CD4-positive, CD25-positive, alpha-beta regulatory T cell (primary cell): ENCODE results near the gene SWAP70. TPM values are rescaled to one million over a fixed set of nuclear protein-coding genes. Genes with fewer than 3 reads are reported as not detected.

ENCODE experiments used
- ATAC-seq, 2 donors: fragments of 150-1000 bp; cut with Tn5 transposase; one replicate each; pipeline ENCODE4 v1.10.0; 2021; ENCODE audit warnings: low read depth in 2 of 2, moderate number of reproducible peaks in 2 of 2, moderate library complexity in 1 of 2
- DNase-seq, 3 donors: peaks; one replicate each; pipeline versions ENCODE4 v3.0.0 to v3.0.0-alpha.2; 2012 to 2022; ENCODE audit warnings: mixed read lengths in 1 of 3
- H3K27ac ChIP-seq: one replicate; pipeline ENCODE4 v1.7.0; 2013; ENCODE audit warnings: mild to moderate bottlenecking, low read length; ENCODE audit not compliant: insufficient read depth, poor library complexity, severe bottlenecking
- H3K27me3 ChIP-seq: one replicate; pipeline ENCODE4 v1.7.0; 2013; ENCODE audit warnings: low read length; ENCODE audit not compliant: control insufficient read depth, insufficient read depth
- H3K36me3 ChIP-seq: one replicate; pipeline ENCODE4 v1.7.0; 2013; ENCODE audit warnings: mild to moderate bottlenecking, low read length, moderate library complexity; ENCODE audit not compliant: control insufficient read depth, insufficient read depth
- H3K4me1 ChIP-seq: 2 replicates; pipeline ENCODE4 v1.7.0; 2013; ENCODE audit warnings: mild to moderate bottlenecking, low read length; ENCODE audit not compliant: insufficient read depth, control insufficient read depth, poor library complexity, severe bottlenecking
- H3K4me3 ChIP-seq: one replicate; pipeline ENCODE4 v1.7.0; 2013; ENCODE audit warnings: low read depth, mild to moderate bottlenecking, low read length, moderate library complexity
- H3K9me3 ChIP-seq, 2 experiments: 1 replicate in 1 of 2; 2 replicates in 1 of 2; pipeline ENCODE4 v1.7.0; 2013; ENCODE audit warnings: low read length in 2 of 2, mild to moderate bottlenecking in 1 of 2, moderate library complexity in 1 of 2; ENCODE audit not compliant: control insufficient read depth in 2 of 2
- H3K27ac Mint-ChIP-seq, 3 donors: one replicate each; pipeline ENCODE4 v1.8.0; 2020 to 2022; ENCODE audit warnings: mild to moderate bottlenecking in 3 of 3, mixed read lengths in 3 of 3, moderate library complexity in 2 of 3
- H3K27me3 Mint-ChIP-seq: one replicate; pipeline ENCODE4 v1.8.0; 2022; ENCODE audit warnings: mild to moderate bottlenecking, mixed read lengths
- H3K36me3 Mint-ChIP-seq: one replicate; pipeline ENCODE4 v1.8.0; 2020; ENCODE audit warnings: mixed read lengths
- H3K4me1 Mint-ChIP-seq, 4 donors: one replicate each; pipeline ENCODE4 v1.8.0; 2020 to 2022; ENCODE audit warnings: mixed read lengths in 4 of 4, mild to moderate bottlenecking in 1 of 4
- H3K4me3 Mint-ChIP-seq, 4 donors: one replicate each; pipeline ENCODE4 v1.8.0; 2020 to 2022; ENCODE audit warnings: mild to moderate bottlenecking in 4 of 4, mixed read lengths in 4 of 4, moderate library complexity in 3 of 4
- H3K9me3 Mint-ChIP-seq, 7 donors: one replicate each; pipeline ENCODE4 v1.8.0; 2020 to 2022; ENCODE audit warnings: mixed read lengths in 7 of 7, mild to moderate bottlenecking in 3 of 7, moderate library complexity in 2 of 7
- polyA plus RNA-seq, 4 donors: library from polyadenylated mRNA; unstranded; fragments of 300-500 nt; fragmentation: Illumina TruSeq; gene quantifications; one replicate each; pipeline ENCODE4 v1.2.3, GENCODE V29; 2021
- total RNA-seq: library from RNA; stranded (reverse); gene quantifications from one replicate; pipeline ENCODE4 v1.2.3, GENCODE V29; 2022

The SWAP70 gene
- total and polyA plus RNA-seq, 5 donors from 2014 or later: 6.1 to 16.3 (median 13.2) TPM

GRCh38 chr11:9756461-9756860 is 92.6 kb downstream of the SWAP70 start:
- Histone ChIP-seq H3K4me3 (no peak overlapping the region), H3K4me1 (peaks cover 23% of the 10 kb centered on the region), H3K9me3 (no peaks in the 10 kb centered on the region), H3K27me3 (no peaks in the 10 kb centered on the region), H3K27ac (no peak overlapping the region), H3K36me3 (peaks cover 2% of the 10 kb centered on the region)
- peaks cover 4 to 31% (median 24%) of the 10 kb centered on the region in 4 donors for H3K4me1 Mint-ChIP-seq
- H3K27me3 Mint-ChIP-seq: no peaks in the 10 kb centered on the region
- DNase-seq (no peak), ATAC-seq (no peak)
- no peaks in the 10 kb centered on the region for H3K9me3 Mint-ChIP-seq
- peak overlapping the region in 3 of 4 donors; percentile 39 to 74 (median 72) for H3K4me3 Mint-ChIP-seq
- H3K27ac Mint-ChIP-seq: peak overlapping the region in 1 of 3 donors; percentile 64
- peaks cover 3% of the 10 kb centered on the region for H3K36me3 Mint-ChIP-seq

GRCh38 chr11:9756878-9757277 is 93.0 kb downstream of the SWAP70 start:
- peaks cover 2% of the 10 kb centered on the region for H3K36me3 ChIP-seq
- no peak for DNase-seq
- peak overlapping the region in 1 of 3 donors; percentile 81 for H3K27ac Mint-ChIP-seq
- ATAC-seq: no peak
- H3K4me1 ChIP-seq: peaks cover 23% of the 10 kb centered on the region
- peaks cover 3% of the 10 kb centered on the region for H3K36me3 Mint-ChIP-seq
- H3K27ac ChIP-seq: no peak overlapping the region
- H3K4me3 ChIP-seq: no peak overlapping the region
- no peaks in the 10 kb centered on the region for H3K9me3 Mint-ChIP-seq
- peaks cover 4 to 33% (median 24%) of the 10 kb centered on the region in 4 donors for H3K4me1 Mint-ChIP-seq
- H3K9me3 ChIP-seq: no peaks in the 10 kb centered on the region
- peak overlapping the region in 3 of 4 donors; percentile 39 to 85 (median 72) for H3K4me3 Mint-ChIP-seq
- no peaks in the 10 kb centered on the region for H3K27me3 Mint-ChIP-seq
- no peaks in the 10 kb centered on the region for H3K27me3 ChIP-seq

GRCh38 chr11:9757809-9758636 is 94.1 kb downstream of the SWAP70 start:
- no peaks in the 10 kb centered on the region for H3K36me3 Mint-ChIP-seq
- peaks cover 0 to 2% (median 0%) of the 10 kb centered on the region in 7 donors for H3K9me3 Mint-ChIP-seq
- H3K4me3 Mint-ChIP-seq: peak overlapping the region; percentile 85 to 91 (median 87)
- H3K27ac ChIP-seq: peak overlapping the region; percentile 79
- peak overlapping the region; percentile 67 to 89 (median 81) for H3K27ac Mint-ChIP-seq
- H3K27me3 ChIP-seq: no peaks in the 10 kb centered on the region
- H3K27me3 Mint-ChIP-seq: no peaks in the 10 kb centered on the region
- ATAC-seq: peak; percentile 58 to 61
- H3K36me3 ChIP-seq: no peaks in the 10 kb centered on the region
- H3K4me3 ChIP-seq: peak overlapping the region; percentile 83
- H3K4me1 ChIP-seq: peaks cover 23% of the 10 kb centered on the region
- no peaks in the 10 kb centered on the region for H3K9me3 ChIP-seq
- peak; percentile 89 to 91 (median 91) for DNase-seq
- peaks cover 4 to 35% (median 24%) of the 10 kb centered on the region in 4 donors for H3K4me1 Mint-ChIP-seq

GRCh38 chr11:9758637-9759518 is 95.0 kb downstream of the SWAP70 start:
- peak overlapping the region; percentile 41 for H3K27ac ChIP-seq

GRCh38 chr11:9759519-9760192 is 95.8 kb downstream of the SWAP70 start:
- DNase-seq: peak; percentile 43 to 93 (median 69)
- Mint-ChIP-seq H3K27me3 (no peaks in the 10 kb centered on the region), H3K4me3 (peak overlapping the region; percentile 82 to 89 (median 85)), H3K9me3 (peaks cover 0 to 2% (median 0%) of the 10 kb centered on the region in 7 donors), H3K4me1 (peaks cover 4 to 35% (median 24%) of the 10 kb centered on the region in 4 donors), H3K27ac (peak overlapping the region; percentile 77 to 97 (median 81)), H3K36me3 (no peaks in the 10 kb centered on the region)
- Histone ChIP-seq H3K9me3 (no peaks in the 10 kb centered on the region), H3K27ac (peak overlapping the region; percentile 2), H3K27me3 (no peaks in the 10 kb centered on the region), H3K4me1 (peaks cover 23% of the 10 kb centered on the region), H3K4me3 (no peak overlapping the region), H3K36me3 (no peaks in the 10 kb centered on the region)
- peak; percentile 92 to 93 for ATAC-seq

More at GRCh38 chr11:9758637-9759518, 95.0 kb downstream of the SWAP70 start:
- Mint-ChIP-seq H3K4me1 (peaks cover 4 to 35% (median 24%) of the 10 kb centered on the region in 4 donors), H3K27me3 (no peaks in the 10 kb centered on the region), H3K27ac (peak overlapping the region; percentile 77 to 97 (median 81)), H3K9me3 (peaks cover 0 to 2% (median 0%) of the 10 kb centered on the region in 7 donors), H3K4me3 (peak overlapping the region; percentile 82 to 89 (median 85)), H3K36me3 (no peaks in the 10 kb centered on the region)
- ATAC-seq: no peak
- Histone ChIP-seq H3K9me3 (no peaks in the 10 kb centered on the region), H3K36me3 (no peaks in the 10 kb centered on the region), H3K4me1 (peaks cover 23% of the 10 kb centered on the region), H3K4me3 (peak overlapping the region; percentile 83), H3K27me3 (no peaks in the 10 kb centered on the region)
- DNase-seq: peak; percentile 28 to 60 (median 38)

- no peak overlapping the region for H3K27ac ChIP-seq
- no peak for ATAC-seq
- no peaks in the 10 kb centered on the region for H3K36me3 ChIP-seq
- H3K9me3 ChIP-seq: no peaks in the 10 kb centered on the region
- H3K27me3 ChIP-seq: no peaks in the 10 kb centered on the region
- H3K4me3 Mint-ChIP-seq: peak overlapping the region in 2 of 4 donors; percentile 13 to 15
- no peak for DNase-seq
- peaks cover 0 to 2% (median 0%) of the 10 kb centered on the region in 7 donors for H3K9me3 Mint-ChIP-seq
- no peaks in the 10 kb centered on the region for H3K36me3 Mint-ChIP-seq
- H3K27me3 Mint-ChIP-seq: no peaks in the 10 kb centered on the region
- peak overlapping the region in 2 of 3 donors; percentile 77 to 93 for H3K27ac Mint-ChIP-seq
- H3K4me1 ChIP-seq: peaks cover 23% of the 10 kb centered on the region
- H3K4me3 ChIP-seq: no peak overlapping the region
- peaks cover 4 to 35% (median 24%) of the 10 kb centered on the region in 4 donors for H3K4me1 Mint-ChIP-seq
These were observed 96.3 kb downstream of the SWAP70 start for GRCh38 chr11:9760193-9760575.

- ATAC-seq: no peak
- no peak overlapping the region for H3K27ac Mint-ChIP-seq
- peaks cover 4 to 23% (median 22%) of the 10 kb centered on the region in 4 donors for H3K4me1 Mint-ChIP-seq
These were observed 97.6 kb downstream of the SWAP70 start for GRCh38 chr11:9761441-9761945.

More at GRCh38 chr11:9761441-9761945, 97.6 kb downstream of the SWAP70 start:
- no peak overlapping the region for H3K4me3 ChIP-seq
- H3K4me1 ChIP-seq: peaks cover 16% of the 10 kb centered on the region
- H3K36me3 ChIP-seq: no peaks in the 10 kb centered on the region
- H3K27me3 ChIP-seq: no peaks in the 10 kb centered on the region
- H3K9me3 Mint-ChIP-seq: peaks cover 0 to 2% (median 0%) of the 10 kb centered on the region in 7 donors
- H3K9me3 ChIP-seq: no peaks in the 10 kb centered on the region
- H3K4me3 Mint-ChIP-seq: peak overlapping the region in 2 of 4 donors; percentile 10 to 39
- no peak overlapping the region for H3K27ac ChIP-seq
- H3K36me3 Mint-ChIP-seq: no peaks in the 10 kb centered on the region
- no peak for DNase-seq
- H3K27me3 Mint-ChIP-seq: no peaks in the 10 kb centered on the region
